Measurements from ENCODE around the gene SLC26A1.
"Not testable (repeated sequence)": the region's sequence is repeated elsewhere in the genome, so short reads cannot be mapped to it uniquely, and the experiment has no call there.

SLC26A1 gene

GRCh38 chr4:952881-953573, 40.2 kb downstream of the SLC26A1 start:
- DNase-seq (ENCODE audit: low read depth): no peak

GRCh38 chr4:951594-952468, 41.4 kb downstream of the SLC26A1 start:
- no peak for DNase-seq (ENCODE audit: low read depth)

- DNase-seq (ENCODE audit: low read depth): no peak
Observed at GRCh38 chr4:951186-951585, 42.0 kb downstream of the SLC26A1 start.

- no peak for DNase-seq (ENCODE audit: low read depth)
Observed at GRCh38 chr4:950136-951020, 42.8 kb downstream of the SLC26A1 start.

- no peak for DNase-seq (ENCODE audit: low read depth)
Observed at GRCh38 chr4:949656-950055, 43.5 kb downstream of the SLC26A1 start.

- DNase-seq (ENCODE audit: low read depth): no peak
Observed at GRCh38 chr4:948936-949300, 44.3 kb downstream of the SLC26A1 start.

- DNase-seq (ENCODE audit: low read depth): no peak
Observed at GRCh38 chr4:948101-948935, 44.9 kb downstream of the SLC26A1 start.

- DNase-seq (ENCODE audit: low read depth): no peak
Observed at GRCh38 chr4:947491-947971, 45.7 kb downstream of the SLC26A1 start.

GRCh38 chr4:946517-947471, 46.4 kb downstream of the SLC26A1 start:
- no peak for DNase-seq (ENCODE audit: low read depth)

- no peak for DNase-seq (ENCODE audit: low read depth)
Observed at GRCh38 chr4:946103-946450, 47.1 kb downstream of the SLC26A1 start.

GRCh38 chr4:945274-946102, 47.7 kb downstream of the SLC26A1 start:
- no peak for DNase-seq (ENCODE audit: low read depth)

GRCh38 chr4:939508-939907, 53.7 kb downstream of the SLC26A1 start:
- not testable (repeated sequence) for DNase-seq (ENCODE audit: low read depth)

Measured in non-pigmented ciliary epithelial cell (primary cell).